Left lung (tissue), 10 donors: Measurements from ENCODE around the gene TSSK3. TPM values are rescaled to one million over a fixed set of nuclear protein-coding genes. Genes with fewer than 3 reads are reported as not detected.
"Not testable (repeated sequence)": the region's sequence is repeated elsewhere in the genome, so short reads cannot be mapped to it uniquely, and the experiment has no call there.

Experiments used
- ATAC-seq: fragments of 200-7000 bp; cut with Tn5 transposase; one replicate; pipeline ENCODE4 v1.9.1; 2020; ENCODE audit warnings: moderate library complexity
- DNase-seq, 4 donors: peaks; one replicate each; pipeline ENCODE4 v3.0.0-alpha.2; 2013 to 2020
- H3K27ac ChIP-seq, 2 donors: fragments of 200-600 bp; sonication (generic) in 1 of 2; one replicate each; pipeline versions ENCODE4 v1.5.0 to v1.8.0; 2020 to 2021
- H3K27me3 ChIP-seq, 2 donors: fragments of 200-600 bp; sonication (generic) in 1 of 2; one replicate each; pipeline versions ENCODE4 v1.5.0 to v1.8.0; 2020 to 2021
- H3K36me3 ChIP-seq, 2 donors: fragments of 200-600 bp; sonication (generic) in 1 of 2; one replicate each; pipeline versions ENCODE4 v1.5.0 to v1.8.0; 2020 to 2021
- H3K4me1 ChIP-seq, 2 donors: fragments of 200-600 bp; one replicate each; pipeline ENCODE4 v1.8.0; 2021
- H3K4me3 ChIP-seq, 2 donors: fragments of 200-600 bp; sonication (generic) in 1 of 2; one replicate each; pipeline versions ENCODE4 v1.5.0 to v1.8.0; 2020 to 2021; ENCODE audit warnings: mild to moderate bottlenecking in 1 of 2
- H3K9me3 ChIP-seq, 2 donors: fragments of 200-600 bp; sonication (generic) in 1 of 2; one replicate each; pipeline versions ENCODE4 v1.5.0 to v1.8.0; 2020 to 2021
- CTCF ChIP-seq, 2 donors: fragments of 200-600 bp; sonication (generic) in 1 of 2; IDR thresholded peaks; one replicate each; pipeline versions ENCODE4 v1.5.0 to v1.8.0; 2021; ENCODE audit warnings: antibody characterized with exemption in 2 of 2
- intact Hi-C, 2 donors: fragments of 100-400 bp; cut with DNase I; formaldehyde crosslinking; loops; one replicate each; pipeline versions ENCODE4 v1.11.2 to v1.14.2; 2022
- polyA plus RNA-seq, 6 donors: library from polyadenylated mRNA; unstranded; fragments of 120-200 nt; gene quantifications; one replicate each; pipeline ENCODE4 v1.2.1, GENCODE V29; 2013; ENCODE audit not compliant: insufficient read length in 6 of 6
- total RNA-seq, 2 donors: library from RNA; stranded (reverse); fragmentation: NEBNext Ultra II Directional; extraction: Animal tissue kit (Norgen Biotek cat#: 25700); gene quantifications; one replicate each; pipeline ENCODE4 v1.2.1, GENCODE V29; 2021
- donor health status: DM: no; HTN: yes; CAD: no.
- donor health status: DM: no; HTN: no; CAD: no.

The TSSK3 gene
- total and polyA plus RNA-seq, 8 donors = 1.8 to 7.8 (median 4.0) TPM

GRCh38 chr1:32393832-32394140, 31.4 kb downstream of the TSSK3 start:
- Histone ChIP-seq H3K4me1 (peaks cover 11 to 48% of the 10 kb centered on the region in 2 donors), H3K4me3 (peak overlapping the region; percentile 89 to 98), H3K36me3 (peaks cover 0 to 28% of the 10 kb centered on the region in 2 donors), H3K27ac (peak overlapping the region; percentile 91 to 94), H3K27me3 (no peaks in the 10 kb centered on the region), H3K9me3 (no peaks in the 10 kb centered on the region)
- peak in 2 of 4 donors; percentile 58 to 87 for DNase-seq
- intact Hi-C loops = no loop called here
- no peak for TF ChIP-seq CTCF (IDR thresholded peaks at IDR 0.05)
- peak; percentile 53 for ATAC-seq

GRCh38 chr1:32394141-32394889, 32.0 kb downstream of the TSSK3 start, which contains the start of gene BSDC1:
TSS of gene BSDC1 (minus strand) at chr1:32394441. CDS start at chr1:32394414, 27 bp downstream.
- H3K36me3 ChIP-seq = peaks cover 0 to 23% of the 10 kb centered on the region in 2 donors
- DNase-seq (peak; percentile 96 to 99 (median 99)), ATAC-seq (peak; percentile 98)
- peak within 1 kb of the TSS; percentile 89 to 98 for H3K4me3 ChIP-seq
- intact Hi-C loops = no loop called here
- no peaks in the 10 kb centered on the region for H3K27me3 ChIP-seq
- H3K27ac ChIP-seq = peak within 1 kb of the TSS; percentile 91 to 94
- peaks cover 11 to 48% of the 10 kb centered on the region in 2 donors for H3K4me1 ChIP-seq
- H3K9me3 ChIP-seq = no peaks in the 10 kb centered on the region
- TF ChIP-seq CTCF (IDR thresholded peaks at IDR 0.05) = no peak

GRCh38 chr1:32394890-32395432, 32.6 kb downstream of the TSSK3 start:
- Histone ChIP-seq H3K9me3 (no peaks in the 10 kb centered on the region), H3K4me1 (peaks cover 11 to 46% of the 10 kb centered on the region in 2 donors), H3K4me3 (peak overlapping the region; percentile 89 to 98), H3K36me3 (peaks cover 0 to 16% of the 10 kb centered on the region in 2 donors), H3K27ac (peak overlapping the region; percentile 91 to 94), H3K27me3 (no peaks in the 10 kb centered on the region)
- peak; percentile 11 for ATAC-seq
- intact Hi-C loops = no loop called here
- TF ChIP-seq CTCF (IDR thresholded peaks at IDR 0.05) = no peak
- no peak for DNase-seq

GRCh38 chr1:32396524-32396923, 34.2 kb downstream of the TSSK3 start:
- H3K9me3 ChIP-seq, intact Hi-C loops, H3K4me3 ChIP-seq, ATAC-seq, DNase-seq, H3K27ac ChIP-seq, H3K36me3 ChIP-seq, H3K27me3 ChIP-seq: not testable (repeated sequence)
- H3K4me1 ChIP-seq = peaks cover 11 to 38% of the 10 kb centered on the region in 2 donors

- no peak for DNase-seq
- Histone ChIP-seq H3K36me3 (no peaks in the 10 kb centered on the region), H3K27me3 (no peaks in the 10 kb centered on the region), H3K4me1 (peaks cover 3 to 19% of the 10 kb centered on the region in 2 donors), H3K27ac (no peak overlapping the region), H3K9me3 (no peaks in the 10 kb centered on the region), H3K4me3 (no peak overlapping the region)
- TF ChIP-seq CTCF (IDR thresholded peaks at IDR 0.05) = no peak
- intact Hi-C loops = no loop called here
- ATAC-seq = no peak
Observed at GRCh38 chr1:32398401-32398800, 36.1 kb downstream of the TSSK3 start.
